Amygdala (tissue), 56 donors: ENCODE results near the gene WDR11.
"Not testable (repeated sequence)": the region's sequence is repeated elsewhere in the genome, so short reads cannot be mapped to it uniquely, and the experiment has no call there.

Experiments
- DNase-seq, 56 donors: peaks; one replicate each; lab custom pipeline; 2025; lab: John Stamatoyannopoulos, UW

The WDR11 gene

DNA sequence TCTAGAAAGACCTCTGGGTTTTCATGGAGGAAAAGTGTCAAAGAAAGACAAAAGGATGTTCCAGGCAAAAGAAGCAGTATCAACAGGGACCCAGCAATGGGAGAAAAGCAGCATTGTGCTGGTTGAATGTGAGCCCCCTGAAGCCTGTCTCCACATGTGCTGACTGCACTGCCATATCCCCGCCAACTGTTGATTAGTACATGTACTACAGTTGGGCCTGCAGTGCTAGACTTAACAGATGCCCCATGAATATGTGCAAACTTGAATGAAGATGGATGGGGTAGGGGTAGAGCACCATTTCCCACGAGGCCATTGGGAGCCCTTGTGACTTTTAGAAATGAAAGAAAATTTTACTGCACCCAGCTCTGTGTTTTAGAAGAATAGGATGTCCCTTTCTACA is 15.6 kb upstream of the WDR11 start:
- DNase-seq: no peak

DNA sequence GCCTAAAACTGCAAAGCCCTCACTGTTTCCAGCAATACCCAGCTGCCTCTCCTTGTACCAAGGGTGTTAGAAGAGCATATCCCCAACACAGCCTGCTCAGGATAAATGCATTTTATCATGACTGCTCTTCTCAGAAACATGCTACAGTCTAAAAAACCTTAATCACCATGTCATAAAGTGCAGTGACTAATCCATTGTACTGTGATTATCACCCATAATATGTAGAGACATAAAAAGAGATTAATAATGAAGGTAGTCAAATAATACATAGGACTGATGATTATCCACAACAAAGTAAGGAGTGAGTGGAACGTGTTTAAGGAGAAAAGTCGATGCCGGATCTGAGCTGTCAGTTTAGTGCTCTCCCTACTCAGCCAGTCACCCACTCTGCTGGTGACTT is 12.2 kb upstream of the WDR11 start:
- no peak for DNase-seq

DNA sequence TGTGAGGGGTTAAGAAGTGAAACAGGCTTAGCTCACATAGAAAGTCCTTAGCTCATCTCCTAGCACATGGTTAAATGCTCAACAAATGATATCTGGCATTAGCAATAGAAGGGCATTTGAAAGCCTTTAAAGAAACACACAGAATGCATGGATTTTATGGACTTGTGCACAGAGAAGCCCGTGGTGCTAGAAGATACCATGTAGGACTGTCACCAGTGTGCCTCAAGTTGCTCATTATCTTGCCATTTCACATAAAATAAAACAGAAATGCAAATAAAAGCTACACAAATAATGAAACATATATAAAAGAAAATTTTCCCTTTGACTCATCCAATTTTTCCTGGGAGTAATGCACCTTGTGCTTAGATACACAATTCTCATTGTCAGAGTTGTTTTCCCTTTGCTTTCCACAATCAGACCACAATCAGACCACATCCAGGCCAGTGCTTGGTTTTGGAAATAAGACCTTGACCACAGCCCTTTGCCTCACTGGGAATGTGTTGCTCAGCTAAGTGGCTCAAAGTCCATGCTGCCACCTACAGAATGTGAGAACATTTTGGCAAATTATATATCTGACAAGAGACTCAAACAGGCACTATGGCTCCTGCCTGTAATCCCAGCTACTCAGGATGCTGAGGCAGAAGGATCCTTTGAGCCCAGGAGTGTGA is 9.5 kb upstream of the WDR11 start:
- no peak for DNase-seq

DNA sequence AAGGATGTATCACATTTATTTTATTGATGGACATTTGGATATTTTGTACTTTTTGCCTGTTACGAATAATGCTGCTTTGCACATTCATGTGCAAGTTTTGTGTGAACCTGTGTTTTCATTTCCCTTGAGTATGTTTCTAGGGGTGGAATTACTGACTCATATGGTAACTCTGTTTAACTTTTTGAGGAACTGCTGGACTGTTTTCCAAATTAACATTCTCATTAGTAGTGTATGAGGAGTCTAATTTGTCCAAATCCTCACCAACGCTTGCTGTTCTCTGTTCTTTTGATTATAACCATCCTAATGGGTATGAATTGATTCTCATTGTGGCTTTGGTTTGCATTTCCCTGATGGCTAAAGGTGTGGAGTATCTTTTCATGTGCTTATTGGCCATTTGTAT is 3.2 kb downstream of the WDR11 start:
- DNase-seq: no peak

DNA sequence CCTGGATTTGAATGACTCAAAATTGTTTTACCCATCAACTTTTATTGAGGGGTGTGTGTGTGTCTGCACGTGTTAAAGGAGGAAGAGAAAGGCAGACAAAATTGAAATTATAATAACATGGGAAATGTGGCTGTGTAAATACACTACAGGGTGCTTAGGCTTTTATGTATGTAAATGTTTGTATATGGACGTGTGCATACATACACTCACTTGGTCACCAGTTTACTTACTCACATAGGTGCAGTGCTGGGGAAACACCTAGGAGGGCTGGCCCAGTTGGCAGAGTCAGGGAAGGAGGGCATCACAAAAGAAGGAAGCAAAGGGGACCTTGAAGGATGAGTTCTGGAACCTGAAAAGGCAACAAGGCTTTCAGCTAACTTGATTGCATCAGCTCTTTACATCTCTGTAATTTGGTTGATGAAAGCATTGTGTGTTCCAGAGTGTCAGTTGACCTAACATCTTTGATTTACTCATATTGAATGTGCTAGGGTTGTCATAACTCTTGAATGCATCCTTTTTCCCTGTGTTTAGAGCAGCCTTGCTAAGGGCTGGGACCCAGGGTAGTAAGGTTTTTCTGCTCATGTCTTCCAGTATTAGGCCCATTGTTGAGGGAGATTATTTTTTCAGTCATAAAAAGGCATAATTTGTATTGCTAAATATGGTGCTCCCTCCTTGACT is 10.2 kb downstream of the WDR11 start:
- no peak for DNase-seq

DNA sequence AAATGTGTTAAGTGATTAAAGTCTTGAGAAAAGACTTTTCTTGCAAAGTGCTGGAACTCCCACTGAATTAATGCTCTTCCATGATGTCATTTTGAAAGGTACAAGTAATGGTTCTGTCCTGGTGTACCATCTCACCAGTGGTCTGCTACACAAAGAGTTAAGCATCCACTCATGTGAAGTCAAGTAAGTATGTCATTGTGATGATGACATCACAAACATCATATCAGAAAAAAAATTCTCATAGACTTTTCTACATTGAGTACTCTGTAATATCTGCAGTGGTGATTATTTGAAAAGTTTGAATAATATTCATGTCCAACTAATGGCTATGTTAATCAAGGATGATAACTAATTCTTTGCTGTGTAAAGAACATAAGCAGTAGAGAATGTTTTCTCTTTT is 22.6 kb downstream of the WDR11 start:
- no peak for DNase-seq

DNA sequence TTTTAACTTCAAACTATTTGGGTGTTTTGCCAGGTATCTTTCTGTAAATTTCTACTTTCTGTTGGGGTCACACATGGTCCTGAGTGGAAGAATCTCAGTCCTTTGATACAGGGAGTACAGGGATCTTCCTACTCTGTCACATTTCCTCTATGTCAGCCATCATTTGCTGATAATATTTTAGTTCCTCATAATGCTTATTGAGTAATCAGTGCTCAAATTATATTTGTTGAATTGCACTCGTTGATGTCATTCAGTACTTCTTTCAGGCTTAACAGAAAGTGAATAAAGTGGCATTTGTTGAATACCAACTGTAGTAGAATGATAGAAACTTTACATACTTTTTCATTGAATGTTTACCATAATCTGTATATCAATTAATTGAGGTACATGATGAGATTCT is 31.9 kb downstream of the WDR11 start:
- DNase-seq: no peak

DNA sequence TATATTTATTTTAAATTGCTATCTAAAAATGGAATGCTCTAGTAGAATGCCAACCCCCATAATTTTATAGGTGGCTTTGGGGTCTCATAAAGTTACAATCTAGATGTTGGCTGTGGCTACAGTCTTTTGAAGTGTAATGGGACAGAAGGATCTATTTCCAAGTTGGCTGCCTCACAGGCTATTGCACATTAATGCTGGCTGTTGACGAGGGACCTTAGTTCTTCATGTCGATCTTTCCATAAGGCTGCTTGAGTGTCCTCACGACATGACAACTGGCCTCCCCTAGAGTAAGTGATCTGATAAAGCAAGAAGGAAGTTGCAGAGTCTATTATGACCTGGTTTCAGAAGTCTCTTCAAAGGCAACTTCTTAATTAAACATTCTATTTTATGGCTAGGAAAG is 36.3 kb downstream of the WDR11 start:
- DNase-seq: no peak

DNA sequence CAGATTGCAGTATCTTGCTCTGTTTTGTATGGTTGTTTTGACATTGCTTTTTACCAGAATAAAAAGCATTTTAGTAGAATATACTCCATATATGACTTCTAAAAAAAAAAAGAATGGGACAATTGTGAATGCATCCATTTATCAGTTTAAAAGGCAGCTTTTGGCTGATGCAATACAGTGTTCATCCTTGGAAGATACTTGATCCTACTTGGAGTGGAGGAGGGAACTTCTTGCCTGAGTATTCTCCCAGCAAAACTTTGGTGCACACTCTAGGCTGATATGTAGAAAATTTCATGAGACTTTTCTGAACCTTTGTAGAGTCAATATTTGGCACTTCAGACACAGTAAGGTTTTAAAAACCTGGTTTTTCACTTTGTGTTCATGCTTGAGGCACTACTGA is 40.2 kb downstream of the WDR11 start:
- no peak for DNase-seq

DNA sequence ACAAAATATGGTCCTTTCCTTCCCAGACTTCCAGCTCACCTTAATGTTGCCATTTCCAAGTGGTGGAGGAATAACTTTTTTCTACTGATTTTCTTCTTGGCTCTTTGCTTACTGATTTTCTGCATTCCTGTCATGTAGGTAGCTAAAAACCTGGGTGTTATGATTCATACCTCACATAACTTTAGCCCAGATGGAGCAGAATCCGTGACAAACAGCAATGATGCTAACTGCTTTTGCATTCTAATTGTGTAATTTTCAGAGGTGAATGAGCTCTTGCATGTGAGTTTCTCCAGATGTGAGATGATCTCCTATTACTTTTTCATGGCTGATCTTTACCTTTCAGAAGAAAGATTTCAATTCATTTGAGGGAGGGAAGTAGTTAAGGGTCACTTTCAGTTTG is 43.4 kb downstream of the WDR11 start:
- no peak for DNase-seq

DNA sequence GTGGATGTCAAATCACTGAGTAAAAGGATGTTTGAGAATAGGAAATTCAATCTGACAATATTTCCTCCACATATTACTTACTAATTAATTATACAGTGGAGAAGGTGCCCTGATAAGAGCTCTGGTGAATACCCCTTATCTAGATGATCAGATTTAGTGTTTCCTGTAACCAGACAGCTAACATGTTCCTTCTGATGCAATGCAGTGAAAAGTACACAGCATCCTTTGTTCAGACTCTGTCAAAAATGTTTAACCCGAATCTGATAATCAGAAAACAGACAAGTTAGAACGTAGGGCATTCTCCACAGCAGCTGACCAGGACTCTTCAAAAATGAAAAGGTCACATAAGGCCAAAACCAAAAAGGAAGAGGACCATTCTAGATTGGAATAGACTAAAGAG is 46.2 kb downstream of the WDR11 start:
- no peak for DNase-seq

DNA sequence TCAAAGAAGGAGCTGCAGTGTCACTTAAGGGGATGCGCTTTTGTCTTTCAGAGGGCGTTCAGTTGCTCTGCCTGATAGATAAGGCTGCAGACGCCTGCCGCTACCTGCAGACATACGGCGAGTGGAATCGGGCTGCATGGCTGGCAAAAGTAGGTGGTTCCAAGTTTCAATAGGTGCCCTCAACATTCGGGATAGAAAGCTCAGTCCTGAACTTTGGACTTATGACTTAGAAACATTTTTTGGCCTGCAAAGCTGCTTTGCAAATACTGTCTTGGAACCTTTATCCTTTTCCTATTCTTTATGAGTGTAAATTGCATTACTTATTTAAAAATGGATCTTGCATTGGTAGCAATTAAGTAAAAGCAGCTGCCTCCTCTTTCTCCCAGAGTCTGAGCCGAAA is 54.1 kb downstream of the WDR11 start:
- no peak for DNase-seq

DNA sequence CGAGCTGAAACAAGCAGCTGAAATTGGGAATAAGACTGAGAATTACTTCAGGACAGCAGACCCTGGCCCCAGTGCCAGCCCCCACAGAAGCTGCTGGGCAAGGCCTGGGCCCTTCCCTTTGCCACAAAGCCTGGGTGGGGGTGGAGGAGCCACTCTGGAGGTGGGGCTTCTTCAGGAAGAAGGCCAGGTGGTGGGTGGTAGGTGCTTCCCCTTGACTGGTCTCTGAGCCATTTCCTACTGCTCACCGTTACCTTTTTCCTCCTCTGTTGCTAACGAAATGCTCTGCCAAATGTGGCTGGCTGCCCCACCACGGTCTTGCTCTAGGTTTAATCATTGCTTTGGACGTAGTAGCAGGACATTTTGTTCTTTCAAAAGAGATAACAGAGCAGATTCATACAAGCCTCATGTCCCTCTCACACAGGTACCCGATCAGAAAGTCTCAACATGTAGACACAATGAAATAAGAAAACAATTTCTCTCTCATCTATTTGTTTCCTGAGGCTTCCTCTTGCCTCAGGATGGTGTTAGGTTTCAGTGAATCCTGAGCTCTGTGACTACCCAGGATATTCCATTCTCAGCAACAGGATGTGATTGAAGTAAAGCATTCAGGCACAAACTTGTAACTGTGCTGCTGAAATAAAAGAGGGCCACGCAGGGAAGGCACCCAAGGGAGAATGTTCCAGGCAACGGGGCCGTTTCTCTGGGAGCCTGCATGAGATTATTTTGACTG is 66.5 kb downstream of the WDR11 start:
- no peak for DNase-seq

DNA sequence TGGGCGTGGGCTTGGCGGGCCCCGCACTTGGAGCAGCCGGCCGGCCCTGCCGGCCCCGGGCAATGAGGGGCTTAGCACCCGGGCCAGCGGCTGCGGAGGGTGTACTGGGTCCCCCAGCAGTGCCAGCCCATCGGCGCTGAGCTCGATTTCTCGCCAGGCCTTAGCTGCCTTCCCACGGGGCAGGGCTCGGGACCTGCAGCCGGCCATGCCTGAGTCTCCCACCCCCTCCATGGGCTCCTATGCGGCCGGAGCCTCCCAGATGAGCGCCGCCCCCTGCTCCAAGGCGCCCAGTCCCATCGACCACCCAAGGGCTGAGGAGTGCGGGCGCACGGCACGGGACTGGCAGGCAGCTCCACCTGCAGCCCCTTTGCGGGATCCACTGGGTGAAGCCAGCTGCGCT is 72.7 kb downstream of the WDR11 start:
- DNase-seq: not testable (repeated sequence)

DNA sequence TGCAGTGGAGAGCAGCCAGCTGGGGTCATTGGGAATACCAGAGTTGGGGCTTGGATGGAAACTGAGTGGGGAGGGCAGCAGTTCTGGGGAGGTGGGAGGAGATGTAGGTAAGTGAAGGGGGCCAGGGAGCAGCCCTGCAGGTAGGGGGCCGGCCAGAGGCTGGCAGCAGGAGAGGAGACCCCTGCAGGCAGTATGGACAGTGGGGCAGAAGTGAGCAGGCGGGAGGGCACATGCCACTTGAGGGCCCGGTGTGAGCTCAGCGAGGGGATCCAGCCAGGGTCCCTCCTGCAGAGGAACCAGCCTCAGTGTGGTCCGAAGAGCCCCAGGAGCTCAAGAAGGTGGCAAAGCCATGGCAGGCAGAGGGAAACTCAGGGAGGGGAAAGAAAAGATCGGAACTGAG is 75.4 kb downstream of the WDR11 start:
- no peak for DNase-seq

DNA sequence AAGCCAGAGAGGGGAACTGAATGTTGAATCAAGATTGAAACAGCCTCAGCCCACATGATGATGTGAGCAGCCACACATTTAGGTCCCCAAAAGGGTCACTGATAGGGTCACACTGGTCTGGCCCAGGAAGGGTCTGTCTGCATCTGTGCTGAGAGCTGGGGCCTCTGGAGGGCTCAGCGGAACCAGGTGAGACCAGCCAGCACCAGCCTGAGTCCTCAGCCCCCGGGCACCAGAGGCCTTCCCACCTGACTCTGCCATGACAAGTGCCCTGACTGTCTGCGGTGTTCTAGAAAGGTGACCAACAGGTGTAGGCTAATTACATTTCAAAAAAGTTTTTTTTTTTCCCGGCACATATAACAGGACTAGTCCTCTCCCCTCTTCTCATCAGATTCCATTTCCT is 76.2 kb downstream of the WDR11 start:
- DNase-seq: no peak

DNA sequence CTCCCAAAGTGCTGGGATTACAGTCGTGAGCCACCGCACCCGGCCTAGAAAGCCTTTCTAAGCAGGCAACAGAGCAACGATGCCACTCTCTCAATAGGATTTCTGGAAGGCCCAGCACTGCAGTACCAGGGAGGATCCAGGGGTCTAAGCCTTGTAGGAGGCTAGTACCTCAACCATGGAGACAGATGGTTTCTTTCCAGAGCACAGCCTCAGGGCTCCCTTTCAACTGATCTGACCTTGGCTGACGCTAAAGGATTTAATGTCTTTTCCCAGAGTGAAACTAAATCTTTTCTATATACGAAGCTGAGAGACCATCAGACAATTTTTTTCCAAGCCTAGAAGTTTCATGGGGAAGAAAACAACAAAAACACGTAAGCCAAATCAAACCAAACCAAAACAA is 78.0 kb downstream of the WDR11 start:
- no peak for DNase-seq

DNA sequence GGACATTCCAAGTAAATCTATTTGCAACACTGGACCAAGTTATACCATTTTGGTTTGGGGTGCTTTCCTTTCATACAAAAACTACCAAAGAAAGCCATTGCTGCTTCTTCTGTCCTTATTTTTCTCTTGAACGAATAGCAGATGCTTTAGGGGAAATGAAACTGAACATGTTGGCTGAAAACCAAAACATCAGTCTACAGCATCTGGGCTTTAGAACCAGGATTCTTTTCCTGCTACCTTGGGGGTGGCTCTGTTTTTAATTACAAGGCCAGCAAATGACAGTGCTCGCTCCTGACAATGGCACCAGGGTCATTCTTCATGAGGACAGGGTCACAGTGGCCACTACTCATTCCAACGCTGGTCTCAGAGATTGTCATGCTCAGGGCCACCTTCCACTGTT is 80.3 kb downstream of the WDR11 start:
- DNase-seq: no peak

DNA sequence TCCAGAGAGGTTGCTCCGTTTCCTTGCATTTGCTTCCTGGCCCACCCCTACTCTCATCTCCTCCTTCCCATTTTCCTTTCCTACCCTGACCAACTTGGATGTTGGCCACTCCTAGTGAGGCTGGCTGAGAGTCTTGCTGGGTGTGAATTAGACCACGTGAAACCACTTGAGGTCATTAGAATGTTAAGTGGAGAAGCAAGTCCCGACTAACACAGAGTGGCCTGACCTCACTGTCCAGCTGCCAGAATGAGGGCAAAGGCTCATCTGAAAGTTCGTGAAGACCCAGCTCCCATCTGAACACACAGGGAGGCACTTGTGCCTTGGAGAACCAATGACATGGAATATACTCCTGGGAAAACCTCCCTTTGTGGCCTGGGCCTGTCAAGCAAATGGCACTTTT is 80.8 kb downstream of the WDR11 start:
- DNase-seq: no peak

DNA sequence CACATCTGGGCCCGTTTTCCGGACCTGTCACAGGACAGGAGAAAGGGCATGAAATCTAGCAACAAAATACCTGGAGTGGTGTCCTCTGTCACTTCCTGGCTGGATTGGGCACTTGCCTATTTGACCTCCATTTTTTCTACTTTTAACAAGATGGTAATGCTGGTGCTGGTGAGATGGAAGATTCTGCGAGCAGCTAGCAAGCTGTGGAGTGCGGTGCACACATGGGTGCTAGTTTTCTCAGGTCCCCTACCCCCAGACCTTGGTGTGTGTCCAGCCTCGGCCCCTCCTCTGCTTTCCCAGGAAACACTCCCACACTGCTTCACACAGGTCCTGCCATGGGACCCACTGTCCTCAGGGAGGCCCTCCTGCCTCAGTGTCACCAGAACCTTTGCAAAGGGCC is 87.7 kb downstream of the WDR11 start:
- no peak for DNase-seq

DNA sequence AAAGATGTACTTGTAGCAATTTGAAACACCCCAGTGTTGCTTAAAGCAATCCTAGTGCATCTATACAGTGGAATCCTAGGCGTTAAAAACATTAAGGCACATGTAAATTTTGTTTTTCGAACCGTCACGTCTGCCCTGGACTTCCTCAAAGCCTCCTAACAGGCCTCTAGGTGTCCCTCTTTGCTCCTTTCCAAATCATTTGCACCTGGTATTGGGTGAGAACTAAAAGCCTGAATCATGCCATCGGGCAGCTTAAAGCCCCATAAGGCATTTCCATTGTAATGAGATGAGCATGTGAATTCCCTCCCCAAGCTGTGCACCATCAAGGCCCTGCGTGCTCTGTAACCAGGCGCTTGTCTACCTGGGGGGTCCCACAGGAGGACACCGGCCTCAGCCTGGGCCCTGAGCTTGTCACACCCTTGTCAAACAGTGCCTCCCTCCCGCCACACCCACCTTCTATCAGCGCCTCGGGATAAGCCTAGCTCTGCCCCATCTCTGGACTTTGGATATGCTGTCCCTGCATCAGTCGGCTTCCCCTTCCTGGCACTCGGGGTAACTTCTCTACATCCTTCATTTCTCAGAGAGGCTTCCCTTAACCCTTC is 89.2 kb downstream of the WDR11 start:
- no peak for DNase-seq

DNA sequence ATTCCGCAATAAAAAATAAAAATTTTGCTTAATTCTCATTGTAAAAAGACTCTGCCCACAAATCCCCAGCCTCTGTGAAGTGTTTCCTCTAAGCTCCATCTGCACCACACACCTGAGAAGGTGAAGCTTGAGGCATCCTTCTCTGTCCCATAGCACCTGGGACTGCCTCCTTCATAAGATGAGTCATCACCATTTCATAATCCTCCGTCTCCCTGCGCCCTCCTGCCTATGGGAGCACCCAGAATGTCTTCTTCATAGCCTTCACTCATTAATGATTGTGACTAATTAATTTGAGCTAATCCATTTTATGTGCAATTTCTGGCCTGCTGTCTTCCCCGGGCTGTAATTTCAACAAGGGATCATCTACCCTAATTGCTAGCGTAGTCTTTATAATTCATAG is 90.3 kb downstream of the WDR11 start:
- no peak for DNase-seq
